Liver (tissue), 3 donors: Measurements from ENCODE around the gene MECP2.

Experiments
- EGR1 ChIP-seq, 2 donors: IDR thresholded peaks; 2 replicates each; pipeline ENCODE4 v1.6.1; 2016 to 2018; ENCODE audit warnings: antibody characterized with exemption in 2 of 2, low read depth in 2 of 2
- GABPA ChIP-seq, 2 donors: IDR thresholded peaks in 1 of 2; conservative IDR thresholded peaks in 1 of 2; 2 replicates each; pipeline ENCODE4 v1.6.1; 2016; ENCODE audit warnings: antibody characterized with exemption in 2 of 2, mild to moderate bottlenecking in 1 of 2, moderate library complexity in 1 of 2
- HNF4A ChIP-seq, 2 donors: conservative IDR thresholded peaks; 2 replicates each; pipeline ENCODE4 v1.6.1; 2016; ENCODE audit warnings: antibody characterized with exemption in 2 of 2, mild to moderate bottlenecking in 2 of 2
- JUND ChIP-seq, 2 donors: IDR thresholded peaks; 2 replicates each; pipeline ENCODE4 v1.6.1; 2016; ENCODE audit warnings: antibody characterized with exemption in 2 of 2
- RAD21 ChIP-seq, 2 donors: IDR thresholded peaks; 2 replicates each; pipeline ENCODE4 v1.6.1; 2016; ENCODE audit warnings: antibody characterized with exemption in 2 of 2, mild to moderate bottlenecking in 2 of 2
- RXRA ChIP-seq, 2 donors: IDR thresholded peaks; 2 replicates each; pipeline ENCODE4 v1.6.1; 2017 to 2018; ENCODE audit warnings: antibody characterized with exemption in 2 of 2, mild to moderate bottlenecking in 1 of 2
- SP1 ChIP-seq: IDR thresholded peaks from 2 replicates; pipeline ENCODE4 v1.6.1; 2018; ENCODE audit warnings: antibody characterized with exemption, mild to moderate bottlenecking
- TAF1 ChIP-seq: conservative IDR thresholded peaks from 2 replicates; pipeline ENCODE4 v1.6.1; 2016; ENCODE audit warnings: antibody characterized with exemption, mild to moderate bottlenecking
- YY1 ChIP-seq: IDR thresholded peaks from 2 replicates; pipeline ENCODE4 v1.6.1; 2016; ENCODE audit warnings: antibody characterized with exemption, mild to moderate bottlenecking
- TF ChIP-seq, protein P1 (sequence below): IDR thresholded peaks from 2 replicates; pipeline ENCODE4 v1.6.1; 2016; ENCODE audit warnings: antibody characterized with exemption
- TF ChIP-seq, protein P2 (sequence below): fragments of 150-350 bp; IDR thresholded peaks from 2 replicates; pipeline ENCODE4 v1.5.1; 2017; ENCODE audit warnings: improper control_type of control experiment, low read depth, low read length; ENCODE audit not compliant: missing input control
- TF ChIP-seq, protein P3 (sequence below): IDR thresholded peaks from 2 replicates; pipeline ENCODE4 v1.6.1; 2016; ENCODE audit warnings: antibody characterized with exemption
- TF ChIP-seq, protein P4 (sequence below): IDR thresholded peaks from 2 replicates; pipeline ENCODE4 v1.6.1; 2016; ENCODE audit warnings: antibody characterized with exemption, mild to moderate bottlenecking
- TF ChIP-seq, protein P5 (sequence below): IDR thresholded peaks from 2 replicates; pipeline ENCODE4 v1.6.1; 2016; ENCODE audit warnings: antibody characterized with exemption
- donor health status: healthy.
- donor health status: healthy.

DNA sequence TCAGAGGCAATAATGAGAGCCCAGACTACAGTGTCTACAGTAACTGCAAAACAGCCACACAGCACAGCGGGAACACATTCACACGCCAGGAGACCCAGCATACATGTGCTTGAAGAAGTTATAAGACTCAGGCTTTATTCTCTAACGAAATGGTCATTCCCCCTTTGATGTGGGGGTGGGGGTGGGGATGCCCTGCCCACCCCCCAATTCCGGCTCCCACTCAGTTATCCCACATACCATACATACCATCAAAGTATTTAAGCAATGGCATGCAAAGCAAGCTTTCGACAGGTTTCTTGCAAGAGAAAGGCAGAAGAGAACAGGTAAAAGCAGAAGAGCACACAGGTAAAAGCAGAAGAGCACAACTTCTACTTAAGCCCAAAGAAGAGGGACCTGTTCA is 3.6 kb downstream of the MECP2 start:
- TF ChIP-seq, protein P1, sequence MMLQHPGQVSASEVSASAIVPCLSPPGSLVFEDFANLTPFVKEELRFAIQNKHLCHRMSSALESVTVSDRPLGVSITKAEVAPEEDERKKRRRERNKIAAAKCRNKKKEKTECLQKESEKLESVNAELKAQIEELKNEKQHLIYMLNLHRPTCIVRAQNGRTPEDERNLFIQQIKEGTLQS = no peak
- TF ChIP-seq, protein P2, sequence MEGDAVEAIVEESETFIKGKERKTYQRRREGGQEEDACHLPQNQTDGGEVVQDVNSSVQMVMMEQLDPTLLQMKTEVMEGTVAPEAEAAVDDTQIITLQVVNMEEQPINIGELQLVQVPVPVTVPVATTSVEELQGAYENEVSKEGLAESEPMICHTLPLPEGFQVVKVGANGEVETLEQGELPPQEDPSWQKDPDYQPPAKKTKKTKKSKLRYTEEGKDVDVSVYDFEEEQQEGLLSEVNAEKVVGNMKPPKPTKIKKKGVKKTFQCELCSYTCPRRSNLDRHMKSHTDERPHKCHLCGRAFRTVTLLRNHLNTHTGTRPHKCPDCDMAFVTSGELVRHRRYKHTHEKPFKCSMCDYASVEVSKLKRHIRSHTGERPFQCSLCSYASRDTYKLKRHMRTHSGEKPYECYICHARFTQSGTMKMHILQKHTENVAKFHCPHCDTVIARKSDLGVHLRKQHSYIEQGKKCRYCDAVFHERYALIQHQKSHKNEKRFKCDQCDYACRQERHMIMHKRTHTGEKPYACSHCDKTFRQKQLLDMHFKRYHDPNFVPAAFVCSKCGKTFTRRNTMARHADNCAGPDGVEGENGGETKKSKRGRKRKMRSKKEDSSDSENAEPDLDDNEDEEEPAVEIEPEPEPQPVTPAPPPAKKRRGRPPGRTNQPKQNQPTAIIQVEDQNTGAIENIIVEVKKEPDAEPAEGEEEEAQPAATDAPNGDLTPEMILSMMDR = no peak
- TF ChIP-seq, protein P3, sequence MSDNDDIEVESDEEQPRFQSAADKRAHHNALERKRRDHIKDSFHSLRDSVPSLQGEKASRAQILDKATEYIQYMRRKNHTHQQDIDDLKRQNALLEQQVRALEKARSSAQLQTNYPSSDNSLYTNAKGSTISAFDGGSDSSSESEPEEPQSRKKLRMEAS = no peak
- no peak for TF ChIP-seq TAF1
- TF ChIP-seq, protein P4, sequence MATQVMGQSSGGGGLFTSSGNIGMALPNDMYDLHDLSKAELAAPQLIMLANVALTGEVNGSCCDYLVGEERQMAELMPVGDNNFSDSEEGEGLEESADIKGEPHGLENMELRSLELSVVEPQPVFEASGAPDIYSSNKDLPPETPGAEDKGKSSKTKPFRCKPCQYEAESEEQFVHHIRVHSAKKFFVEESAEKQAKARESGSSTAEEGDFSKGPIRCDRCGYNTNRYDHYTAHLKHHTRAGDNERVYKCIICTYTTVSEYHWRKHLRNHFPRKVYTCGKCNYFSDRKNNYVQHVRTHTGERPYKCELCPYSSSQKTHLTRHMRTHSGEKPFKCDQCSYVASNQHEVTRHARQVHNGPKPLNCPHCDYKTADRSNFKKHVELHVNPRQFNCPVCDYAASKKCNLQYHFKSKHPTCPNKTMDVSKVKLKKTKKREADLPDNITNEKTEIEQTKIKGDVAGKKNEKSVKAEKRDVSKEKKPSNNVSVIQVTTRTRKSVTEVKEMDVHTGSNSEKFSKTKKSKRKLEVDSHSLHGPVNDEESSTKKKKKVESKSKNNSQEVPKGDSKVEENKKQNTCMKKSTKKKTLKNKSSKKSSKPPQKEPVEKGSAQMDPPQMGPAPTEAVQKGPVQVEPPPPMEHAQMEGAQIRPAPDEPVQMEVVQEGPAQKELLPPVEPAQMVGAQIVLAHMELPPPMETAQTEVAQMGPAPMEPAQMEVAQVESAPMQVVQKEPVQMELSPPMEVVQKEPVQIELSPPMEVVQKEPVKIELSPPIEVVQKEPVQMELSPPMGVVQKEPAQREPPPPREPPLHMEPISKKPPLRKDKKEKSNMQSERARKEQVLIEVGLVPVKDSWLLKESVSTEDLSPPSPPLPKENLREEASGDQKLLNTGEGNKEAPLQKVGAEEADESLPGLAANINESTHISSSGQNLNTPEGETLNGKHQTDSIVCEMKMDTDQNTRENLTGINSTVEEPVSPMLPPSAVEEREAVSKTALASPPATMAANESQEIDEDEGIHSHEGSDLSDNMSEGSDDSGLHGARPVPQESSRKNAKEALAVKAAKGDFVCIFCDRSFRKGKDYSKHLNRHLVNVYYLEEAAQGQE = no peak
- TF ChIP-seq SP1 = no peak
- TF ChIP-seq RXRA (IDR thresholded peaks at IDR 0.05) = no peak
- no peak for TF ChIP-seq GABPA (IDR thresholded peaks at IDR 0.05 in 1 of 2, conservative IDR thresholded peaks at IDR 0.05 in 1 of 2)
- TF ChIP-seq RAD21 (IDR thresholded peaks at IDR 0.05) = no peak
- TF ChIP-seq HNF4A (conservative IDR thresholded peaks at IDR 0.05) = no peak
- TF ChIP-seq EGR1 (IDR thresholded peaks at IDR 0.05; ENCODE audit: low read depth in 2 of 2) = no peak
- TF ChIP-seq, protein P5, sequence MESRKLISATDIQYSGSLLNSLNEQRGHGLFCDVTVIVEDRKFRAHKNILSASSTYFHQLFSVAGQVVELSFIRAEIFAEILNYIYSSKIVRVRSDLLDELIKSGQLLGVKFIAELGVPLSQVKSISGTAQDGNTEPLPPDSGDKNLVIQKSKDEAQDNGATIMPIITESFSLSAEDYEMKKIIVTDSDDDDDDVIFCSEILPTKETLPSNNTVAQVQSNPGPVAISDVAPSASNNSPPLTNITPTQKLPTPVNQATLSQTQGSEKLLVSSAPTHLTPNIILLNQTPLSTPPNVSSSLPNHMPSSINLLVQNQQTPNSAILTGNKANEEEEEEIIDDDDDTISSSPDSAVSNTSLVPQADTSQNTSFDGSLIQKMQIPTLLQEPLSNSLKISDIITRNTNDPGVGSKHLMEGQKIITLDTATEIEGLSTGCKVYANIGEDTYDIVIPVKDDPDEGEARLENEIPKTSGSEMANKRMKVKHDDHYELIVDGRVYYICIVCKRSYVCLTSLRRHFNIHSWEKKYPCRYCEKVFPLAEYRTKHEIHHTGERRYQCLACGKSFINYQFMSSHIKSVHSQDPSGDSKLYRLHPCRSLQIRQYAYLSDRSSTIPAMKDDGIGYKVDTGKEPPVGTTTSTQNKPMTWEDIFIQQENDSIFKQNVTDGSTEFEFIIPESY = no peak
- TF ChIP-seq YY1 = no peak
- no peak for TF ChIP-seq JUND (IDR thresholded peaks at IDR 0.05)
